GM12878 (cell line): ENCODE results near the gene RENBP.

Experiments
- CEBPB ChIP-seq, 2 experiments: fragments of 150-350 bp in 1 of 2; IDR thresholded peaks; 2 replicates each; pipeline ENCODE4 v1.6.1; 2012 to 2014; ENCODE audit warnings: low read depth in 2 of 2, low read length in 2 of 2, borderline replicate concordance in 1 of 2, inconsistent platforms in 1 of 2
- CREB1 ChIP-seq: IDR thresholded peaks from 2 replicates; pipeline ENCODE4 v1.6.1; 2012; ENCODE audit warnings: low read depth, mild to moderate bottlenecking, inconsistent platforms
- CTCF ChIP-seq, 3 experiments: IDR thresholded peaks in 2 of 3; conservative IDR thresholded peaks in 1 of 3; 2 replicates each; pipeline ENCODE4 v1.5.1; 2011; ENCODE audit warnings: low read depth in 3 of 3, low read length in 3 of 3, mild to moderate bottlenecking in 3 of 3, control low read depth in 2 of 3, moderate library complexity in 2 of 3, inconsistent platforms in 1 of 3, mixed read lengths in 1 of 3; ENCODE audit not compliant: control insufficient read depth in 2 of 3, insufficient read depth in 1 of 3; ENCODE audit errors: extremely low read depth in 1 of 3
- EED ChIP-seq: sonication (generic); IDR thresholded peaks from 2 replicates; pipeline ENCODE4 v1.6.1; 2016; ENCODE audit warnings: antibody characterized with exemption, low read depth
- HDAC6 ChIP-seq: fragments of 200-600 bp; sonication (generic); IDR thresholded peaks from one replicate; pipeline ENCODE4 v1.8.0; 2017; ENCODE audit warnings: antibody characterized with exemption; ENCODE audit not compliant: unreplicated experiment
- KDM1A ChIP-seq: fragments of 200-600 bp; sonication (generic); IDR thresholded peaks from 2 replicates; pipeline ENCODE4 v1.6.1; 2016; ENCODE audit warnings: borderline replicate concordance
- POLR2A ChIP-seq: IDR thresholded peaks from 2 replicates; pipeline ENCODE4 v1.6.1; 2011; ENCODE audit warnings: low read depth, mild to moderate bottlenecking, low read length
- POLR2AphosphoS5 ChIP-seq: IDR thresholded peaks from 2 replicates; pipeline ENCODE4 v1.6.1; 2011; ENCODE audit warnings: mild to moderate bottlenecking, low read length, inconsistent platforms

GRCh38 chrX:153888344-153888743, 56.1 kb downstream of the RENBP start:
- TF ChIP-seq HDAC6: no peak
- no peak for TF ChIP-seq KDM1A
- TF ChIP-seq POLR2AphosphoS5: no peak
- no peak for TF ChIP-seq EED
- TF ChIP-seq CEBPB (IDR thresholded peaks at IDR 0.05; ENCODE audit: borderline replicate concordance in 1 of 2, low read depth in 2 of 2, low read length in 2 of 2): no peak
- TF ChIP-seq POLR2A: no peak
- no peak for TF ChIP-seq CREB1
- no peak for TF ChIP-seq CTCF (IDR thresholded peaks at IDR 0.05 in 2 of 3, conservative IDR thresholded peaks at IDR 0.05 in 1 of 3; ENCODE audit: control insufficient read depth in 2 of 3, extremely low read depth in 1 of 3, insufficient read depth in 1 of 3, low read depth in 3 of 3, low read length in 3 of 3)
